ENCODE data around the gene RFWD3.

- TF ChIP-seq CTCF (conservative IDR thresholded peaks at IDR 0.05; ENCODE audit: low read depth, low read length), result no peak
- TF ChIP-seq MAFK (IDR thresholded peaks at IDR 0.05; ENCODE audit: low read depth, low read length), result no peak
- peak; percentile 97 for TF ChIP-seq POLR2A (IDR thresholded peaks at IDR 0.05; ENCODE audit: low read depth, low read length)
These were observed 60.0 kb downstream of the RFWD3 start, which contains the start of gene GLG1 for GRCh38 chr16:74606521-74607309.

All from IMR-90 (cell line).